Small intestine (tissue), 7 donors: ENCODE measurements around the gene PDCD4. TPM values are rescaled to one million over a fixed set of nuclear protein-coding genes. Genes with fewer than 3 reads are reported as not detected.

Experiments used
- DNase-seq, 2 donors: peaks; one replicate each; pipeline versions ENCODE4 v3.0.0 to v3.0.0-alpha.2; 2013
- FAIRE-seq: peaks from 2 replicates; lab custom pipeline; 2012; peaks lifted over from hg19 to GRCh38; lab: Jason Lieb, UNC
- H3K27ac ChIP-seq, 3 donors: one replicate each; pipeline ENCODE4 v1.5.1; 2013; ENCODE audit warnings: low read length in 2 of 3, mild to moderate bottlenecking in 2 of 3, control low read depth in 1 of 3, inconsistent platforms in 1 of 3, low read depth in 1 of 3, moderate library complexity in 1 of 3
- H3K27me3 ChIP-seq, 3 donors: one replicate each; pipeline ENCODE4 v1.6.1; 2013; ENCODE audit warnings: low read length in 3 of 3, inconsistent platforms in 1 of 3; ENCODE audit not compliant: control insufficient read depth in 3 of 3, insufficient read depth in 3 of 3
- H3K36me3 ChIP-seq, 3 donors: one replicate each; pipeline ENCODE4 v1.6.1; 2013; ENCODE audit warnings: low read length in 3 of 3, inconsistent platforms in 1 of 3, low read depth in 1 of 3, mild to moderate bottlenecking in 1 of 3, moderate library complexity in 1 of 3; ENCODE audit not compliant: control insufficient read depth in 3 of 3, insufficient read depth in 2 of 3
- H3K4me1 ChIP-seq, 3 donors: one replicate each; pipeline ENCODE4 v1.6.1; 2013; ENCODE audit warnings: low read length in 2 of 3, inconsistent platforms in 1 of 3, low read depth in 1 of 3, mild to moderate bottlenecking in 1 of 3, moderate library complexity in 1 of 3; ENCODE audit not compliant: control insufficient read depth in 3 of 3, insufficient read depth in 2 of 3
- H3K4me3 ChIP-seq, 3 donors: one replicate each; pipeline ENCODE4 v1.5.1; 2013; ENCODE audit warnings: low read length in 3 of 3, control low read depth in 1 of 3, inconsistent platforms in 1 of 3, low read depth in 1 of 3, mild to moderate bottlenecking in 1 of 3, moderate library complexity in 1 of 3
- H3K9me3 ChIP-seq, 2 donors: one replicate each; pipeline ENCODE4 v1.6.1; 2013; ENCODE audit warnings: low read depth in 1 of 2, low read length in 1 of 2; ENCODE audit not compliant: control insufficient read depth in 2 of 2, insufficient read depth in 1 of 2
- WGBS, 3 donors: extraction: QIAGEN DNeasy Blood & Tissue Kit; methylation state at CpG; one replicate each; pipeline ENCODE4 v1.1.7; 2013; 5-methylcytosine and 5-hydroxymethylcytosine counted together
- polyA plus RNA-seq, 4 donors: library from polyadenylated mRNA; stranded (reverse) in 3 of 4; unstranded in 1 of 4; fragments of 200-250 nt in 3 of 4; fragments of 120-200 nt in 1 of 4; gene quantifications; one replicate each; pipeline versions ENCODE4 v1.2.1 to v1.2.3, GENCODE V29; 2013
- donor health status: healthy with polysubstance abuse.
- donor health status: control.
- donor health status: control.
- donor health status: Bipolar disorder and iron deficiency.
- donor health status: healthy.

Gene PDCD4
- polyA plus RNA-seq, 4 donors, result 111 to 346 (median 216) TPM

DNA sequence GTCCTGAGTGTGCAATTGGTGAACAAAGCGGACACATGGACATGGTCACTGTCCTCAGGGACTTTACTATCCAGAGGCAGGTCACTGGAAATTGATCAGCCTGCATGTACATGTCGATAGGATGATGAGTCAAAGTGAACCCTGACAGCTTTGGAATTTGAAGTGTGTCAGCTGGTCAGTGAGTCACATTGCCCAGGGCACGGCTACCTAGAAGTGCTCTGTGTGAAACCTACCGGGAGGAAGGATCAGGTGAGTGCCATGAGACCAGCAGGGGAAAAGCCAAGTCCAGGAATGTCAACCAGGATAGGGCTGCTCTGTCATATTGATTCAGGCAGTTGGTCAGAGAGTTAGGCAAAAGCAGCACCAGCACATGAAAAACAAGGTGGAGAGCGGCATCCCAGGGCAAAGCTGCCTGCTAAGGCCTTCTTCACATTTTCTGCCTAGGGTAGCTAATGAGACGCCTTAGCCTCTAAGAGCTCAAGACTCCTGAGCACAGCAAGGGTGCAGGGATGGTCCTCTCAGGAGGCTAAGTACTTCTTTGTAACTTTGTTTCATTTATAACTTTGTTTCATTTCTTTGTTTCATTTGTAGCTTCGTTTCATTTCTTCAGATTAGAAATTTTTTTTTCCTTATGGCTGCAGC lies 19.4 kb upstream of the PDCD4 start:
- Histone ChIP-seq H3K27ac (peak overlapping the region; percentile 62 to 85 (median 75)), H3K9me3 (no peaks in the 10 kb centered on the region), H3K36me3 (no peaks in the 10 kb centered on the region), H3K4me3 (no peak overlapping the region), H3K4me1 (peaks cover 9 to 26% (median 18%) of the 10 kb centered on the region in 3 donors), H3K27me3 (no peaks in the 10 kb centered on the region)
- WGBS, 3 donors, result 33 to 54% (median 40%) methylated on average over 7 of the region's 7 CpGs
- peak; percentile 87 to 95 for DNase-seq
- no peak for FAIRE-seq

DNA sequence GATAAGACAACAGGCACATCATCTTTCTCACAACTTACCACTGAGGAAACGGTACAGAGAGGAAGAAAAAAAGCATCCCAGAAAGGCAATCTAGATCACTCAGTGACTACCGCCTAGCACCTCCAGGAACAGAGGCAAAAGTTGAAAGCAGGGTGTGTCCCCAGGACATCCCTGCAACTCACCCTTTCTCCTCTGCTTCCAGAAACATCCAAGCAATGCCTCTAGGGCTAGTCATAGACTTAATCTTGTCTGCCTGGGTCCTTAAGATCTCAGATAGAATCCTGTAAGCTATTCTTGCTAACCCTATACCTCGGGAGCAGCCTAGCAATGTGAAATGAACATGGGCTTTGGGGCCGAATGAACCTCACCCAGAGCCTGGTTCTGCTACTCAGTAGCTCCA lies 18.8 kb upstream of the PDCD4 start:
- Histone ChIP-seq H3K9me3 (no peaks in the 10 kb centered on the region), H3K4me1 (peaks cover 9 to 28% (median 20%) of the 10 kb centered on the region in 3 donors), H3K36me3 (no peaks in the 10 kb centered on the region), H3K27ac (peak overlapping the region in 2 of 3 donors; percentile 75 to 85), H3K27me3 (no peaks in the 10 kb centered on the region), H3K4me3 (no peak overlapping the region)
- WGBS, 3 donors, result 52 to 70% (median 63%) methylated on average over 4 of the region's 4 CpGs
- no peak for FAIRE-seq
- DNase-seq, result peak in 1 of 2 donors; percentile 61

DNA sequence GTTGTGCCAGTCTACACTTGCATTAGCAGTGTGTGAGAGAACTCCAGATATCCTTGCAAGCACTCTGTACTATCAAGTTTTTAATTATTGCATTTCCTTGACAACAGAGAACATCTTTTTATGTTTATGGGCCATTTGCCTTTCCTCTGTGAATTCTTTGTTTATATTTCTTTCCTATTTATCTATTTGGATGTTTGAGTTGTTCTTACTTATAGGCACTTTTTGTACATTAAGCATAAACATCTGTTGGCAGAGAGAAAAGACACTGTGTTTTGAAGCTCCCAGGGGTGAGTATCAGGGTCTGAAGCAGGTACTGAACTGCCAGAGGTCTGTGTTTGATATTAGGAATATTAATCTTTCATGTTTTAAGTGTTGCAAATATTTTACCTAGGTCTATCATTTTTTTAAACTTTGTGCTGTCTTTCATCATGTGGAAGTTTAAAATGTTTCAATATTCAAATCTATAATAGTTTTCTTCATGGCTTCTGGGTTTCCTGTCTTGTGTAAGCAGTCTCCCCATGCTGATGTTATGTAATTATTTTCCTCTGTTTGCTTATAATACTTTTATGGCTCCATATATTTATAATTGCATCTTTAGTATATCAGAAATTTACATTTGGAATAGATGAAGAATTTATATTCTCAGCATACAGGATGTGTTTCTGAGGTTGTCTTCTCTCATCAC lies 17.7 kb upstream of the PDCD4 start:
- H3K4me1 ChIP-seq, result peaks cover 9 to 39% (median 25%) of the 10 kb centered on the region in 3 donors
- FAIRE-seq (no peak), DNase-seq (no peak)
- no peaks in the 10 kb centered on the region for H3K36me3 ChIP-seq
- no peak overlapping the region for H3K4me3 ChIP-seq
- H3K27ac ChIP-seq, result no peak overlapping the region
- H3K27me3 ChIP-seq, result no peaks in the 10 kb centered on the region
- H3K9me3 ChIP-seq, result no peaks in the 10 kb centered on the region

DNA sequence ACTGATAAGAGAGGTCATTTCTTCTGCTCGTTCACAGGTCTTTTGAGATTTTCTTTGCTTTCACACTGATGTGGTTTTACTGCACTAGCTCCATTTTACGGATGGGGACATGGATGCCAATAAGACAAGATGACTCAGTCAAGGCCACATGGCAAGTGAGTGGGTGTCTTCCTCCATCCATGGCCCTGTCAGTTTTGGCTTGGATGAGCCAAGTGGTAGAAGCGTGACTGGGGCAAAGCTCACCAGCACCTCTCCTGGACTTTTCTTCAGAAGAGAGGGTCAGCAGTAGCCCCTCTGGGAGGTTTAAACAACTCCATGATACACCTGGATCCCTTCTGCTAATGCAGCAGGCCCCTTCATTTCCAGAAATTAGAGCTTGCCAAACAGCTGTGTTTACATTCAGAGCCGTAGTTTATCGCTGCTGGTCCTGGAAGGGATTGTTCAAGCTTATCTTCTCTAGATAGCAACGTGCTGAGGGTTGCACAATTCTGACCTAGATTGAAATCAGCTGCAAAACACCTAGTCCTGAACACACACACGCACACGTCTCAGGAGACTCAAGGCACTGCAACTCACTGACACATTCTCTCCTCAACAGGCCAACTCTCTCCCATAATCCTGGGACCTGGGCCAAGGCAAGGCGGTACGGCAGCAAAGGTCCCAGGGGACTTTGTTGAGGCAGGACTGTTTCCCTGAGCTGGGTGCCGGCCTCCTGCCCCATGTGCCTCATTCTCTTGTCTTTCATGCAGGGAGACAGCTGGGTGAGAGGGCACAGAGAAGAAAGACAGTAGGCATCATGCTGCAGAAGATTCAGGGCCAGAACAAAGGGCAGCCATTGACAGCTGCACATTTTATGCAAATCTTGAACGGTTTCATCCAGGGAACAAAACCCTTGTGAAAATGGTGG lies 14.2 kb upstream of the PDCD4 start:
- Histone ChIP-seq H3K27me3 (no peaks in the 10 kb centered on the region), H3K9me3 (no peaks in the 10 kb centered on the region), H3K4me1 (peaks cover 18 to 54% (median 36%) of the 10 kb centered on the region in 3 donors), H3K36me3 (no peaks in the 10 kb centered on the region), H3K27ac (peak overlapping the region; percentile 86 to 95 (median 91)), H3K4me3 (no peak overlapping the region)
- peak; percentile 88 to 98 for DNase-seq
- 8 to 41% (median 23%) methylated on average over 12 of the region's 12 CpGs for WGBS, 3 donors
- no peak for FAIRE-seq

DNA sequence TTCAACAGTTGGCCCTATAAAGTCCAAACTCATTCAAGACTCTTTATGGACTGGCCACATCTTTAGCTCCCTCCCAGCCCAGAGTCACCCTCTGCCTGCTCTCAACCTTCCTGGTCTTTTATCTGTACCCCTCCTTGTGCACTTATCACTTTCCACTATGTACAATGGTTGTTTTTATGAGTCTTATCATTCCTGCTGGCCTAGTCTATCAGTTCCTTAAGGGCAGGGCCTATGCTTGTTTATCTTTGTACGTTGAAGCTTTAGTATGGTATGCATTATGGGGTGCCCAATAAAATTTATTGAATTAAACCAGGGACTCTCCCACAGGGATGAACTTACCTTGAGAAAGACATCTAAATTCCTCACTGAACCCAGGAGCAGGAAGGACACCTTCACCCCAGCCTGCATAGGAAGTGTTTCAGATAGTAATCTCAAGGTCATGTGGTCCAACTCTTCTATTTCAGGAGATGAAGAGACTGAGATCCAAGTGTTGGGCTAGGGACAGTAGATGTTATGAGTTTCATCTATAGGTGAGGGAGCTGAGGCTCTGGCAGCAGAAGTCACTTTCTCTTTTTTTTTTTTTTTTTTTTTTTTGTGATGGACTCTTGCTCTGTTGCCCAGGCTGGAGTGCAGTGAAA lies 13.3 kb upstream of the PDCD4 start:
- WGBS, 3 donors, result 3 to 31% (median 13%) methylated on average over 1 of the region's 1 CpG
- H3K27ac ChIP-seq, result peak overlapping the region; percentile 86 to 95 (median 91)
- no peak overlapping the region for H3K4me3 ChIP-seq
- no peaks in the 10 kb centered on the region for H3K36me3 ChIP-seq
- DNase-seq (peak; percentile 83 to 96), FAIRE-seq (no peak)
- no peaks in the 10 kb centered on the region for H3K9me3 ChIP-seq
- H3K4me1 ChIP-seq, result peaks cover 18 to 51% (median 33%) of the 10 kb centered on the region in 3 donors
- H3K27me3 ChIP-seq, result no peaks in the 10 kb centered on the region

DNA sequence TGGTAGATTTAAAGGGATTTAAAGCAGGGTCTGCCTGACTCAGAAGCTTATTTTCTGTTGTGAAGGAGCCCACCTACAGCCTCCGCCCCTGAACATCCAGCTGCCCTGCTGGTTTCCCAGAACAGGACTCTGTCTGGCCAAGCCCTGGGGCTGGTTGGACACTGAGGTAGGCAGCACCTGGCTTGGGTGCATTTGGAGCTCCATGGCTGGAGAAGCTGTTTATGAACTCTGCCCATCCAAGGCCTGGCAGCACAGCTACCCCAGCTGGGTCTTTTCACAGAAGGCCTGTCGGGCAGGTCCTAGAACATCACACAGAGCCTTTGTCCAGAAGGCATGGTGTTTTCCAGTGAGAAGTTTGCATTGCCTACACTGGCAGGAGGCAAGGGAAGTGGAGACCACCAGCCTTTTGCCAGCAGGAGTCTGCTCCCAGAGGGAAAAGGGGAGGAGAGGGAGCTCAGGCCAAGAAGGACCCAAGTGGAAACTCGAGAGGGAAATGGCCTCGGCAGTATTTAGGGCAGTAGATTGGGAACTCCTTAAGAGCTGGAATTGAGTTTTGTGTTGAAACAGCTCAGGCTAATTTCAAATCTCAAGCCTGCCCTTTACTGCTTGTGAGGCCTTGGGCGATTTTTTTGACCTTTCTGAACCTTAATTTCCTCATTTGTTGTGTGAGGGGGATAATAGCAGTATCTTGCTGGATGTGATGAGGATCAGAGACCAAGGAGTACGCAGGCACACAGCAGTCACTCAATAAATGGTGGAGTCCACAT lies 12.3 kb upstream of the PDCD4 start:
- FAIRE-seq (no peak), DNase-seq (peak in 1 of 2 donors; percentile 34)
- Histone ChIP-seq H3K4me1 (peaks cover 25 to 56% (median 33%) of the 10 kb centered on the region in 3 donors), H3K36me3 (no peaks in the 10 kb centered on the region), H3K9me3 (no peaks in the 10 kb centered on the region), H3K27me3 (no peaks in the 10 kb centered on the region), H3K4me3 (no peak overlapping the region), H3K27ac (peak overlapping the region; percentile 85 to 95 (median 91))
- 47 to 67% (median 58%) methylated on average over 6 of the region's 6 CpGs for WGBS, 3 donors

DNA sequence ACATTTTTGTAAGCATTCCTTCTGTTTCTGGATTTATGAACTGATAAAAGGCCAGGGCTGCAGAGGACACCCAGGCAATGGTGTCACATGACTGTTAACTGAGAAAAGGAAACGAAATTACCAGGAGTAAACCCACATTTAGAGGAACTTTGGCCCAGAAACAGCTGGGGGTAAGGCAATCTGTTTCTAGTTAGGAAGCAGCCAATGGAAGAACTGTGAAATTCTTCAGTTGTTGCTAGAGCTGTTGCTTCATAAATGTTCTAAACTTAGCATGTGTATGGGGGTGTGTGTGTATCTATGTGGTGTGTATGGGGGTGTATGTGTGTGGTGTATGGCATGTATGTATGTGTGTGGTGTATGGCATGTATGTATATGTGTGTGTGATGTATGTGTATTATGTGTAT lies 11.8 kb upstream of the PDCD4 start:
- FAIRE-seq, result no peak
- WGBS, 3 donors, result 0 to 13% (median 4%) methylated on average over 1 of the region's 1 CpG
- Histone ChIP-seq H3K36me3 (no peaks in the 10 kb centered on the region), H3K27me3 (no peaks in the 10 kb centered on the region), H3K4me1 (peaks cover 29 to 62% (median 30%) of the 10 kb centered on the region in 3 donors), H3K4me3 (no peak overlapping the region), H3K27ac (peak overlapping the region; percentile 85 to 95 (median 91)), H3K9me3 (no peaks in the 10 kb centered on the region)
- peak in 1 of 2 donors; percentile 80 for DNase-seq
